Calu3 (cell line): ENCODE results near the gene PCP2. TPM values are rescaled to one million over a fixed set of nuclear protein-coding genes. Genes with fewer than 3 reads are reported as not detected.

Source experiments
- BruUV-seq: library from RNA; stranded (reverse); fragments of 400-500 nt; replicated peaks from 2 replicates; lab custom pipeline; 2021; lab: Mats Ljungman, UMichigan
- CTCF ChIA-PET: fragments of 300-600 bp; sonication (Branson Sonifier 250); formaldehyde crosslinking; loops from one replicate; lab custom pipeline; 2022; ENCODE audit warnings: antibody characterized with exemption; lab: Charles Lee
- DNase-seq: peaks from one replicate; pipeline ENCODE4 v3.0.0; 2022
- H3K27ac Mint-ChIP-seq: one replicate; pipeline ENCODE4 v1.8.0; 2022; ENCODE audit warnings: mixed read lengths; ENCODE audit not compliant: unreplicated experiment
- H3K27me3 Mint-ChIP-seq: one replicate; pipeline ENCODE4 v1.8.0; 2022; ENCODE audit warnings: mixed read lengths; ENCODE audit not compliant: unreplicated experiment
- H3K36me3 Mint-ChIP-seq: one replicate; pipeline ENCODE4 v1.8.0; 2022; ENCODE audit warnings: mild to moderate bottlenecking, moderate library complexity, mixed read lengths; ENCODE audit not compliant: insufficient read depth, unreplicated experiment
- H3K4me1 Mint-ChIP-seq: one replicate; pipeline ENCODE4 v1.8.0; 2022; ENCODE audit warnings: mild to moderate bottlenecking, low read depth, mixed read lengths; ENCODE audit not compliant: unreplicated experiment
- H3K4me3 Mint-ChIP-seq: one replicate; pipeline ENCODE4 v1.8.0; 2022; ENCODE audit warnings: mild to moderate bottlenecking, low read depth, moderate library complexity, mixed read lengths; ENCODE audit not compliant: unreplicated experiment
- H3K9me3 Mint-ChIP-seq: one replicate; pipeline ENCODE4 v1.8.0; 2022; ENCODE audit warnings: low read depth, mixed read lengths; ENCODE audit not compliant: unreplicated experiment
- CTCF ChIP-seq: fragments of 200-600 bp; IDR thresholded peaks from one replicate; pipeline ENCODE4 v1.8.0; 2022; ENCODE audit warnings: antibody characterized with exemption; ENCODE audit not compliant: unreplicated experiment
- intact Hi-C: fragments of 100-400 bp; cut with micrococcal nuclease; formaldehyde crosslinking; loops from one replicate; pipeline ENCODE4 v1.10.0; 2022; ENCODE audit not compliant: unreplicated experiment
- total RNA-seq: library from RNA; stranded (reverse); gene quantifications from 2 replicates; pipeline ENCODE4 v1.2.3, GENCODE V29; 2022

Gene PCP2
- total RNA-seq, 1 experiment from 2014 or later: not detected

GRCh38 chr19:7641290-7642276, 8.1 kb upstream of the PCP2 start:
- Mint-ChIP-seq H3K9me3 (peaks cover 3% of the 10 kb centered on the region), H3K4me1 (no peaks in the 10 kb centered on the region), H3K27me3 (no peaks in the 10 kb centered on the region), H3K36me3 (peaks cover 40% of the 10 kb centered on the region), H3K4me3 (no peak overlapping the region), H3K27ac (no peak overlapping the region)
- no peak for TF ChIP-seq CTCF
- CTCF ChIA-PET: no interaction called here
- intact Hi-C loops: no loop called here
- no TSS peak for BruUV-seq
- no peak for DNase-seq

GRCh38 chr19:7640803-7641202, 7.3 kb upstream of the PCP2 start:
- intact Hi-C loops: no loop called here
- Mint-ChIP-seq H3K9me3 (peaks cover 3% of the 10 kb centered on the region), H3K27me3 (no peaks in the 10 kb centered on the region), H3K4me1 (no peaks in the 10 kb centered on the region), H3K36me3 (peaks cover 41% of the 10 kb centered on the region), H3K4me3 (no peak overlapping the region), H3K27ac (no peak overlapping the region)
- CTCF ChIA-PET: no interaction called here
- BruUV-seq: no TSS peak
- DNase-seq: no peak
- no peak for TF ChIP-seq CTCF

- no peaks in the 10 kb centered on the region for H3K4me1 Mint-ChIP-seq
- H3K9me3 Mint-ChIP-seq: peaks cover 3% of the 10 kb centered on the region
- CTCF ChIA-PET: no interaction called here
- no peak for DNase-seq
- H3K27ac Mint-ChIP-seq: peak overlapping the region; percentile 15
- no TSS peak for BruUV-seq
- H3K4me3 Mint-ChIP-seq: peak overlapping the region; percentile 19
- no peak for TF ChIP-seq CTCF
- H3K36me3 Mint-ChIP-seq: peaks cover 43% of the 10 kb centered on the region
- intact Hi-C loops: no loop called here
- H3K27me3 Mint-ChIP-seq: no peaks in the 10 kb centered on the region
Observed at GRCh38 chr19:7639863-7640348, 6.4 kb upstream of the PCP2 start.

GRCh38 chr19:7638802-7639465, 5.4 kb upstream of the PCP2 start:
- TF ChIP-seq CTCF: no peak
- H3K9me3 Mint-ChIP-seq: peaks cover 3% of the 10 kb centered on the region
- no TSS peak for BruUV-seq
- CTCF ChIA-PET: no interaction called here
- no peak overlapping the region for H3K27ac Mint-ChIP-seq
- no peak overlapping the region for H3K4me3 Mint-ChIP-seq
- DNase-seq: no peak
- peaks cover 37% of the 10 kb centered on the region for H3K36me3 Mint-ChIP-seq
- intact Hi-C loops: no loop called here
- no peaks in the 10 kb centered on the region for H3K4me1 Mint-ChIP-seq
- H3K27me3 Mint-ChIP-seq: no peaks in the 10 kb centered on the region
